GM21423 (cell line): ENCODE measurements around the gene EXOC6B.

ENCODE experiments used
- ATAC-seq: cut with Tn5 transposase; IDR thresholded peaks from one replicate; pipeline ENCODE4 v1.9.1; 2021; ENCODE audit warnings: mild to moderate bottlenecking, moderate library complexity; ENCODE audit not compliant: unreplicated experiment

Gene EXOC6B

DNA sequence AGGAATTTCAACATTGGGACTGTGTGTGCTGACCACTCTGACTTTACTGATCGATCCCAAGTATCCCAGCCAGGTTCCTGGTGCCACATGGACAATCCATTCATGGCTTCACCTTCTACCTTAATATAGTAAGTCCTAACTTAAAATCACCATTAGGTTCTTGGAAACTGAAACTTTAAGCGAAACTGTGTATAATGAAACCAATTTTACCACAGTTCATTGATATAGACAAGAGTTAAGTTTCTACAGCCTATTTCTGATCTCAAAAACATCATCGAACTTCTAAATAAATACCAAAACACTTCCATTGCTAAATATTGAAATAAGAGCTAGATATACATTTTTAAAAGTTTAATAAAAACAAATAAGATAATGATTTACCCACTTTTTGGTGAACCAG is 4.4 kb upstream of the EXOC6B start:
- ATAC-seq, result no peak

DNA sequence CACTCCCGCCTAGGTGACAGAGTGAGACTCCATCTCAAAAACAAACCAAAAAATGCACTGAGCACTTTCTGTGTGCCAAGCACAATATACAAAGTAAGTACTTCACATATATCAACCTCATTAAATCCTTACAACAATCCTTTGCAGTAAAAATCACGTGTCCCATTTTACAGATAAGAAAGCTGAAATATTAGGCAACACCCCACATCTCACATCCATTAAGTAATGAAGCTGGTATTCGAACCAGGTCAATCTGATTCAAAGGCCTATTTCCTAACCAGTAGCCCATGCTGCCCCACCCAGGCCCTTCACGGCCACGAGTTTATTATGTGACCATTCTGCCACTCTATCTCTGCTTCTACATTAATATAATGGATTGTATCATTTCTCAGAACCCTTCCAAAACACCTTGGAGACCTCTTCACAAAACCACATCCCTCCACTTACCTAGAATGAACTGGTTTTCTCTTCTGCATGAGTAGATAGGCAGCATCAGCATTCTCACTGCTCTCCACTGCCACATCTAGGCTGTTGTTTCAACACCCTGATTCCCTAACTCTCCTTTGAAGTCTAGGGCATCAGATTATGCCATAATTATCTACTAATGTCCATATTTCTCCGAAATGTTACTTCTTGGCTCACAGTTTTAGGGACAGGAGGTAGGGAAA is 3.1 kb upstream of the EXOC6B start:
- no peak for ATAC-seq

DNA sequence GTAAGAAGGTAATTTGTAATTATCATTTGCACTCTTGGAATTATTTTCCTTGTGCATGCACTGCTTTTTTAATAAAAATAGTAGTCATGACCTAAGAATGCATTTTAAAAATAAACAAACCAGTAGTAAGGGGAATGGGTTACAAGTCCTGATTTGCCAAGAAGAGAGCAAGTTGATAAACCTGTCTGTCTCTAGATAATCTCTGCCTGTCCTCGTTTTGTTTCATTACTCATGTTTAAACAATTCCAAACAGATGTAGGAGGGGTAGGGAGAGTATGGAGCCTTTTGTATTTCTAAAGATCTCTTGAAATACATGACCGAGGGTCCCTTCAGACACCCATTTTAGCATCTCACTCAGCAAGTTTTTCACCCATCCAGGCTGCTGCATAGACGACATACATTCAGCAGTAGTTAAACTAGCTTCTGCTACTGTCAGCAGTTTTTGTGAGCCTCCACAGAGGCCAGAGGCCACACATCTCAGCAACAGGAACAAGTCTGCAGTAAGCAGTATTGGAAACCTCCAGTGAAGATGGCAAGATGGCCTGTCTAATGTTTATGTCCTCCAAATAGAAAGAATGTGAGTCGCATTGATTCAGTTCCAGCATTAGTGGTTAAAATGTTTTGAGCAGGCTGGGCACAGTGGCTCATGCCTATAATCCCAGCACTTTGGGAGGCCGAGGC is 2.3 kb upstream of the EXOC6B start:
- no peak for ATAC-seq

DNA sequence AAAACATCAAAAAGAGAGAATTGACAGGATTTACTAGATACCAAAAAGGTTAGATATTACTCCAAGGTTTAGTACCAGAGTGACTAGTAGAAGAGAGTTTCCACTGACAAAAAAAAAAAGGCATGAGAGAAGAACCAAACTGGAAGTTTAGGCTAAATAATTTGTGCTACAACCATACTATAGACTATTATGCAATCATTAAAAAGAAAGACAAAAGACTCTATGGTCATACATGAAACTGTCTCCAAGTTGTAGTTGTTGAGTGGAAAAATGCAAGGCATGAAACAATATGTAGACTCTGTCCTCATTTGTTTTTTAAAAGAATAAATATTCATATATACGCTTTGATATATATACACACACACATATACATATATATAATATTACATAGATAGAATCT is 1.7 kb upstream of the EXOC6B start:
- ATAC-seq, result no peak

DNA sequence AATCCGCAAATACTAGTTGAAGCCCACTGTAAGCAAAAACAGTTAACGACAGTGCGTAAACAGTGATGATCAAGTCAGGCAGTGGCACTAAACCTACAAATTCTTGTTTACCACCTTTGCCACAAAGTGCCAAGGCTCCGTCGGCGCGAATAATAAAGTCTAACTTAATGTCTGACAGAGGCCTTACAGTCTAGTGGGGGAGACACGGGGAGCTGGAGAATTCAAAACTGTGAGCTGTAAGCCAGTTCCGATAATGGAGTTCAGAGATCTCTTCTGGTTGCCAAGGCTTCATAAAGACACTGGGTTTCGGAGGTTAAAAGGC is 284 bp upstream of the EXOC6B start:
- ATAC-seq, result no peak

DNA sequence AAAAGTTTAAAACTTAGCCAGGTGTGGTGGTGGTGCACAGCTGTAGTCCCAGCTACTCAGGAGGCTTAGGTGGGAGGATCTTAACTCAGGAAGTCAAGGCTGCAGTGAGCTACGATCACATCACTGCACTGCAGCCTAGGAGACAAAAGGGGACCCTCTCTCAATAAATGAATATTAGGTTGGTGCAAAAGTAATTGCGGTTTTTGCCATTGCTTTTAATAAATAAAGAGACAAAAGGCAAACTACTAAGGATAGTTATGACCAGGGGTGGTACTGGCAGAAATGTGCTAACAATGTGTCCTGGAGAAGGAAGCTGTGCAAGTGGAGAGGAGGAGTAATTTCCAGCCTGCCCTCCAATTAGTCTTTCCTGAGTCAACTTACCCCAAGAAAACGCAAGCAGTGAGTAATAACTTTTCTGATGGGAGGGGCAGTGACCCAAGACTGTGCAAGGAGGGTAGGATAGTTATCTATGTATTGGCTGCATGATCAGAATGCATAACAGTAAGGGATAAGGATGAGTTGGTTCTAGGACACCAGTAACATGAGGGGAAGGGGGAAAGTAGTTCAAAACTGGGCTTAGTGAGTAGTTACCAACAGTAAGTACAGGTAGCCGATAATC is 1.5 kb downstream of the EXOC6B start:
- ATAC-seq, result no peak

DNA sequence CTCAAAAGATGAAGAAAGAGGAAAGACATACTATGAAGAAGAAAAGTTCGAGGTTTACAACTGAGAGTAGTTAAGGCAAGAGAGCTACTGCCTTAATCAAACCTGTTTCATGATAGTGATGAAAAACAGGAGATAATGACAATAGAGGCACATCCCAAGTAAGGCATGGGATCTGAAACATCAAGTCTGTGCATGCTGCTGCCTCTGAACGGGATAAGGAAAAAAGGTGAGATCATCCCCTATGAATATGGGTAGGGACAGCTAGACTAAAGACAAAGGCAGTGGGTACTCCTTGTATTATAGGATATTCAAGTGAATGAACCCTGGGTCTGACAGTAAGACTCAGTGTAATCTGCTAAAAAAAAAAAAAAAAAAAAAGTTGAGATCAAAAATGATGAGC is 3.0 kb downstream of the EXOC6B start:
- ATAC-seq, result no peak

DNA sequence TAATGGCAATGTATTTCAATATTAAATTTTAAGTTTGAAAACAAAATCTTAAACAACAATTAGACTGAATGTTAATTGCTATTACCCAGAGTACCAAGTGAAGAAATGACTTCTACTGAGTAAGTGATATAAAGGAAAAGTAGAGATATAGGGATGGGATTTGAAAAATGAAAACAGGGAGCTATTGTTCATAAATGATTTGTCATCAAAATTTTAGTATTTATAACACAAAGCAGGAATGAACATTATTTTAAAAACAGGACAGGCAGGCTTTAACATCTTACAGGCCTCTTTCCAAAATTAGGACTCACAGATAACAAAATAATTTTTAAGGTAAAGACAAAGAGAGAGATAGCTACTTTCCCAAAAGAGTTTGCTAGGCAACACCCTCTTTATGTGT is 3.9 kb downstream of the EXOC6B start:
- no peak for ATAC-seq

DNA sequence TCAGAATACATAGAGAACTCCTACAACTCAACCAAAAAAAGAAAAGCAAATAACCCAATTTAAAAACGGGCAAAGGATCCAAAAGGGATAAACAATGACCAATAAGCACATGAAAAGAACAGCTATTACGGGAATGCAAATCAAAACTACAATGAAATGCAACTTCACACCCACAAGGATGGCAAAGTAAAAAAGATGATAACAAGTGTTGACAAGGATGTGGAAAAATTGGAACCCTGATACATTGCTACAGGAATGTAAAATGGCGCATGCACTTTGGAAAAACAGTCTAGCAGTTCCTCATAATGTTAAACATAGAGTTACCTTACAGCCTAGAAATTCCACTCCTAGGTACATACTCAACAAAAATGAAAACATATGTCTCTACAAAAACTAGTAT is 4.7 kb downstream of the EXOC6B start:
- no peak for ATAC-seq

DNA sequence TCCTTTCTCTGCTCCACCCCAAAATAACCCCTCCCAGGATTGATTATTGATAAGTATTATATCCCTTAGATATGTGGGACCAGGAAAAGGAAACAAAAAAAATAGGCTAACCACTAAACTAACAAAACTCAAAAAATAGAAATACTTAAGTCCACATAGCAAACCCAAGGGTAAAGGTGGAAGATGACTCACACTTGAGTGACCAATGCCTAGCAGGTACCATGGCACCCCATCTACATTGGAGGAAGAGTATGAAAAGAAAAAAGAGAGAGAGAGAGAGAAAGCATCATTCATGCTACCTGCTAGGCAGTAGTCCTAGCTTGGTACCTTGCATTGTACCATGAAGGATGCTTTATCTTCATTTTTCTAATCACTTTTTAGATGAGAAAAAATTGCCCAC is 6.3 kb downstream of the EXOC6B start:
- ATAC-seq, result no peak

DNA sequence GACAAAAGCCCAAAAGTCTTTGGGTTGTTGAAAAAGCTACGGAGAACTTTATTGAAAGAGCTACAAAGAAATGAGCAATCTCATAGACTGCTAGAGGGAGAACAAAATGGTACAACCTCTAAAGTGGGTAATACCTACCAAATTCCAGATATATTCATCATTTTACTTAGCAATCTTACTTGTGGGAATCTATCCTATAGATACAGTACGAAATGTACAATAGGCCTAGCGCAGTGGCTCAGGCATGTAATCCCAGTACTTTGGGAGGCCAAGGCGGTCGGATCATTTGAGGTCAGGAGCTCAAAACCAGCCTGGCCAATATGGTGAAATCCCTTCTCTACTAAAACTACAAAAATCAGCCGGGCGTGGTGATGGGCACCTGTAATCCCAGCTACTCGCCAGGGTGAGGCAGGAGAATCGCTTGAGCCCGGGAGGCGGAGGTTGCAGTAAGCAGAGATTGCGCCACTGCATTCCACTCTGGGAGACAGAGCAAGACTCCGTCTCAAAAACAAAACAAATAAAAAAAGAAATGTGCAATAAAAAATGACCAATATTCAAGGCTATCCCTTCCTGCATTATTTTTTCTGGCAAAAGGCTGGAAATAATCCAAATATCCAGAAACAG is 10.1 kb downstream of the EXOC6B start:
- no peak for ATAC-seq

DNA sequence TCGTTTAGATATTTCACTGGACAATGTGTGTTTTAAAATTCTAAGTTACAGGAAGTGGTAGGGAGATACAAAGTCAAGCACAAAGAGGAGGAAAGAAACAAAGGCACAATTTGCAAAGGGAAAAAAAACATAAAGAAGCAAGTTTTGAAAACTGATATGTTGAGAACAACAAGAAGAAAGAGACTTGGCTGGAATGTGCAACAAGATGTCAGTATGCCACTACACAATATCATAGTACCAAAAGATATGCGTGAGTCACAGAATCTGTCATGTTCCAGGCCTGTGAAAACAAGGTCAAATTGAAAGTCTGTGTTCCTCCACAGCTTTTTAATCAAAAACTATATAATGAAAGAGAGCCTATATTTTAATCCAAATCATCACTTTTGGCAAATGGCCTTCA is 12.0 kb downstream of the EXOC6B start:
- ATAC-seq, result no peak

DNA sequence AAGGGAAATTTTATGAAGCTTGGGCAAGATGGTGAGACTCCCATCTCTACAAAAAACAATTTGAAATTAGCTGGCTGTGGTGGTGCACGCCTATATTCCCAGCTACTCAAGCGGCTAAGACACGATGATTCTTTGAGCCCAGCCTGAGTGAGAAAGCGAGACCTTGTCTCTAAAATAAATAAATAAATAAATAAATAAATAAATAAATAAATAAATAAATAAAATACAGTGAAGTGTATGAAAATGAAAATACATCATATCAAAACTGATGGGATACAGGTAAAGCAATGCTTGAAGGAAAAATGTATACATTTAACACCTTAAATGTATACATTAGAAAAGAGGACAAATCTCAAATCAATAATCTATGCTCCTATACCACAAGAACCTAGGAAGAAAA is 15.7 kb downstream of the EXOC6B start:
- ATAC-seq, result no peak

DNA sequence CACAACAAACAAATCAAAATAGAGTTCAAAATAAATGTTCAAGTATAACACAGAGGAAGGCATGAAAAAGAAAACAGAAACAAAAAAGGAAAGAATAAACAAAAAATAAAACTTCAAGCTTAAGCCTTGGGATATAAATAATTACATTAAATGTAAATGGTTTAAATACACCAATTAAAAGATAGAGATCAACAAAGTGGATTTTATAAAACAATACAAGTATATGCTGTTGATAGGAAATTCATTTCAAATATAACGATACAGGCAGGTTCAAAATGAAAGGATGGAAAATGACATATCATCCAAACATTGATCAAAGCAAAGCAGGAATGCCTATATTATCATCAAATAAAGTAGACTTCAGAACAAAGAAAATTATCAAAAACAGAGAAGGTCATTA is 16.7 kb downstream of the EXOC6B start:
- no peak for ATAC-seq

DNA sequence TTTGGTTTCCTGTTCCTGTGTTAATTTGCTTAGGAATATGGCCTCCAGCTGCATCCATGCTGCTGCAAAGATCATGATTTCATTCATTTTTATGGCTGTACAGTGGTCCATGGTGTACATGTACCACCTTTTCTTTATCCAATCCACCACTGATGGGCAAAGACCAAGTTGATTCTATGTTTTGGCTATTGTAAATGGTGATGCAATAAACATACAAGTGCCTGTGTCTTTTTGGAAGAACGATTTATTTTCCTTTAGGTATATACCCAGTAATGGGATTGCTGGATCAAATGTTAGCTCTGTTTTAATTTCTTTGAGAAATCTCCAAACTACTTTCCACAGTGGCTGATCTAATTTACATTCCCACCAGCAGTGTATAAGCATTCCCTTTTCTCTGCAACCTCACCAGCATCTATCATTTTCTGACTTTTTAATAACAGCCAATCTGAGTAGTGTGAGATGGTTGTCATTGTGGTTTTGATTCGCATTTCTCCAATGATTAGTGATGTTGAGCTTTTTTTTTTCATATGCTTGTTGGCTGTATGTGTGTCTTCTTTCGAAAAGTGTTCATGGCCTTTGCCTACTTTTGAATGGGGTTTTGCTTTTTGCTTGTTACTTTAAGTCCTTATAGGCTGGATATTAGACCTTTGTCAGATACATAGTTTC is 19.4 kb downstream of the EXOC6B start:
- no peak for ATAC-seq

DNA sequence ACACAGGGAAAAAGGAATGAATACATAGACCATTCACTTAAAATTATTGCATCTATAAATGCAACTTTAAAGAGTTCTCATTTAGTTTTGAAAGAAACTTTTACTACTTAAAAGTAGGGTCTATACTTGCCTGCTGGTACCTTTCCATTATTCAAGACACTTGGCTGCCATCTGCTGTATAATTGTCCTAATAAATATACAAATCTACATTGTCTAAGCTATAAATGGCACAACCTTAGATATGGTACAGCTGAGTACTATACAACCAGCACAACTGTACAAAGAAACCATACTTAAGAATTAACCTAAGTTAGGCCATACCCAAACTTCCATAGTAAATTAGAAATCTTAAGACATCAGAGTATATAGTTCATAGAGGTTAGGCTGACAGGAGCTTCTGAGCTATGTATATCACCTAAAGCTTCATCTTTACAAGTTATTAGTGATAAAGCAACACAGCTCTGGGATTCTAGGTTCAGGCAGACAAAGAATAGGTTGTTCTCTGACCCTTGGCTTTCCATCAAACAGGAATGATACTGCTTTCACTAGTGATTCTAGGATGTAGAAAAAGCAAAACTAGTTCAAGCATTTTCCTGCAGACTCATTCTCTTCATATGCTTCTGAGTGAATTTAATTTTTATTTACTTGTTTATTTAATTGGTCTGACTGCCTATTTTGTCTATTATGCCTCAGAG is 22.1 kb downstream of the EXOC6B start:
- ATAC-seq, result no peak

DNA sequence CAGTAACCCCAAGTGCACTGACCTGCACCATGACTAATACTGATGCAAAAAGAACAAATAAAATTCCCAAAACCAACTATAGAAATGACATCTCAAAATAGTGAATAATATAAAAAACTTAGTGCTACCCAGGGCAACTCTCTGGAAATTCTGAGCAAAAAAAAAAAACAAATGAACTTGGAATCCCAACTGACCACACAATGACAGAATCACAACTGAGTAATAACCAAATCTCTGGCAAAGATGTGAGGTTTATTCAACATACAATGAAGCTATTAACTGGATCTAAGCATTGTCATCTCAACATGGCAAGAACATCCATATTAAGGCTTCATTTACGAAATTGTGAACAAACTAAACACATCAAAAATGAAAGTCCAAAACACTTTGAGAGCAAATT is 22.7 kb downstream of the EXOC6B start:
- ATAC-seq, result no peak

DNA sequence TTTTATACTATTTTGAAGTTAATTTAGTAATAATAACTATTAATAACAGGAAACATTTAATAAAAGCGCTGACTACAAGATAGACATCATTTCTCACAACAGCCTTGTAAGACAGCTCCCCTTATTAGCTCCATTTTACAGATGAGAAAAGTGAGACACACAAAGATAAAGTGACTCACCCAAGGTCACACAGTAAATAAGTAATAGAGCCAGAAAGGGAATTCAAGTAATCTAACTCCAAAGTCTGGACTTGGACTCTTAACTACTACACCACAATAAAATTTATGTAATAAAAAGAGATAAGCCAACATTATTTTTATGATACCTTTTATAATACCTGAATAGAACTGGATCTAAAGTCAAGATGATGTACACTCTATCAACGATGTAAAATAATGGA is 25.3 kb downstream of the EXOC6B start:
- ATAC-seq, result no peak

DNA sequence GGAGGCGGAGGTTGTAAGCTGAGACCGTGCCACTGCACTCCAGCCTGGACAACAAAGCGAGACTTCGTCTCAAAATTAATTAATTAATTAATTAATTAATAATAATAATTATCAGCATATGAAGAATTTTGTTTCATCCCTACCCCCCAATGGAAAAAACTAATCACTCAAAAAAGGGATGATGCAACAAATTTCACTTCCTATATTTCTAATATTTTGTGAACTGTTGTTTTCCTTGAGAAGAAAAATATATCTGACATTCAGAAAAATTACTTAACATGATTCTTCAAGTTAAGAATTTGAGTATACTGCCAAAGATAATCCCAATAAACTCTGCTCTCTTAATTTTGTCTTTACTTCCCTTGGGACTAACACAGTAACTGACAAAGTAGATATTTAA is 28.1 kb downstream of the EXOC6B start:
- ATAC-seq, result no peak

DNA sequence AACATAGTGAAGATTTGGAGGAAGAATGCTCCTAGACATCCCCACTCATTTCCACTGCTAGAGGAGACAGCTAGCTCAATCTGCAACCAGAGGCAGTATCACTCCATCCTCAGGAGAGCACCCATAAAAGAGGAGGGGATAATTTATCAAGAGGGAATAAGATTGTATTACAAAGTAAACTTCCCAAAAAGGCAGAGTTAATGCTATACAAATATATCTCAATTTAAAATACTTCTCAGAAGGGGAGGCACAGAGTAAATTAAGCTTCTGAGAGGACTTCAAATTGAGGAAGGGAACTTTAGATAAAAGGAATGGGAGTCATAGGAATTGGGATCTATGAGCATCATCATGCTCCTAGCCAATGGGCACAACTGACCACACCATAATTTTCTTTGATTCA is 29.1 kb downstream of the EXOC6B start:
- ATAC-seq, result no peak

DNA sequence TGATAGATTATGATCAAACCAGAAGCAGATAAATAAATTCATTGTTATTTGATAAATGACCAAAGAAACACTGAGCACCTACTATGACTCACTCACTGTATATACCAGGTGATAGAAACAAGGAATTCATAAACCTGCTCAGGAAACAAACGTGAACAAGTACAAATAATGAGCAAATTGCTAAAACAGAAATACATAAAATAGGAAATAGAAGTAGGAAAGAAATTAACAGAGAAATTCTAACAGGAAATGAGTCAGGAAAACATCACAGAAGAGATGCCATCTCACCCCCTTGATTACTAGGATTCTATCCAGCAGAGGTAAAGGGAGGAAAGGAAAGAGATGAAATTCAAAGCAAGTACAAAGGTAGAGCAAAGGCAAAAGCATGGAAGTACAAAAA is 31.3 kb downstream of the EXOC6B start:
- no peak for ATAC-seq
